VCaP (cell line): ENCODE data around the gene STARD9.

Experiments
- H3K27ac ChIP-seq: fragments of 450-650 bp; 2 replicates; pipeline ENCODE4 v1.5.1; 2017
- CTCF ChIP-seq: fragments of 450-650 bp; conservative IDR thresholded peaks from 2 replicates; pipeline ENCODE4 v1.5.1; 2017; ENCODE audit warnings: mild to moderate bottlenecking, moderate library complexity

STARD9 gene

GRCh38 chr15:42691770-42692169 lies 116.4 kb downstream of the STARD9 start:
- H3K27ac ChIP-seq = no peak overlapping the region
- TF ChIP-seq CTCF = no peak

- no peak for TF ChIP-seq CTCF
- no peak overlapping the region for H3K27ac ChIP-seq
These were observed 117.1 kb downstream of the STARD9 start for GRCh38 chr15:42692536-42692935.

- no peak overlapping the region for H3K27ac ChIP-seq
- no peak for TF ChIP-seq CTCF
These were observed 117.6 kb downstream of the STARD9 start for GRCh38 chr15:42692997-42693396.

- TF ChIP-seq CTCF = no peak
- no peak overlapping the region for H3K27ac ChIP-seq
These were observed 118.1 kb downstream of the STARD9 start for GRCh38 chr15:42693496-42693895.

- H3K27ac ChIP-seq = no peak overlapping the region
- TF ChIP-seq CTCF = no peak
These were observed 118.5 kb downstream of the STARD9 start for GRCh38 chr15:42693942-42694341.

GRCh38 chr15:42694398-42694797 lies 119.0 kb downstream of the STARD9 start:
- H3K27ac ChIP-seq = no peak overlapping the region
- no peak for TF ChIP-seq CTCF

GRCh38 chr15:42695527-42696071 lies 120.2 kb downstream of the STARD9 start:
- H3K27ac ChIP-seq = no peak overlapping the region
- TF ChIP-seq CTCF = no peak
